T-cell (primary cell): ENCODE data around the gene DSCAM. TPM values are rescaled to one million over a fixed set of nuclear protein-coding genes. Genes with fewer than 3 reads are reported as not detected.

Source experiments
- ATAC-seq, 4 experiments: fragments of 200-7000 bp in 3 of 4; fragments of 150-1000 bp in 1 of 4; cut with Tn5 transposase; replicated peaks in 1 of 4; 1 replicate in 3 of 4; 2 replicates in 1 of 4; pipeline ENCODE4 v1.10.0; 2021; ENCODE audit warnings: moderate library complexity in 3 of 4, mild to moderate bottlenecking in 2 of 4, moderate number of reproducible peaks in 1 of 4
- CTCF ChIA-PET, 2 donors: fragments of 300-600 bp; sonication (Branson Sonifier 250); formaldehyde crosslinking; loops; one replicate each; lab custom pipeline; 2022; ENCODE audit warnings: antibody characterized with exemption in 2 of 2; lab: Charles Lee
- POLR2A ChIA-PET, 2 donors: fragments of 300-600 bp; sonication (Branson Sonifier 250); formaldehyde crosslinking; loops; one replicate each; lab custom pipeline; 2022; ENCODE audit warnings: antibody characterized with exemption in 2 of 2; lab: Charles Lee
- DNase-seq, 35 experiments: peaks; one replicate each; pipeline versions ENCODE4 v3.0.0 to v3.0.0-alpha.2; 2013 to 2023
- H3K27ac ChIP-seq: one replicate; pipeline ENCODE4 v1.5.1; 2013; ENCODE audit warnings: low read length
- H3K27me3 ChIP-seq, 2 experiments: replicated peaks in 1 of 2; 1 replicate in 1 of 2; 2 replicates in 1 of 2; pipeline versions ENCODE4 v1.6.1 to v1.7.0; 2013; ENCODE audit warnings: low read length in 1 of 2, mixed read lengths in 1 of 2; ENCODE audit not compliant: control insufficient read depth in 2 of 2, insufficient read depth in 2 of 2; ENCODE audit errors: extremely low read depth in 1 of 2
- H3K36me3 ChIP-seq, 2 donors: 1 replicate in 1 of 2; 2 replicates in 1 of 2; pipeline versions ENCODE4 v1.6.1 to v1.7.0; 2013; ENCODE audit warnings: low read length in 1 of 2; ENCODE audit not compliant: control insufficient read depth in 2 of 2, insufficient read depth in 1 of 2; ENCODE audit errors: extremely low read depth in 1 of 2
- H3K4me1 ChIP-seq, 2 experiments: 1 replicate in 1 of 2; 2 replicates in 1 of 2; pipeline versions ENCODE4 v1.6.1 to v1.7.0; 2013; ENCODE audit warnings: low read length in 2 of 2, mixed read lengths in 1 of 2; ENCODE audit not compliant: insufficient read depth in 2 of 2, control insufficient read depth in 1 of 2; ENCODE audit errors: extremely low read depth in 1 of 2
- H3K4me3 ChIP-seq, 2 donors: 1 replicate in 1 of 2; 2 replicates in 1 of 2; pipeline versions ENCODE4 v1.5.1 to v1.7.0; 2013; ENCODE audit warnings: mild to moderate bottlenecking in 2 of 2, low read length in 1 of 2, moderate library complexity in 1 of 2; ENCODE audit not compliant: control insufficient read depth in 1 of 2; ENCODE audit errors: extremely low read depth in 1 of 2
- H3K9me3 ChIP-seq: 2 replicates; pipeline ENCODE4 v1.7.0; 2013
- H3K27ac Mint-ChIP-seq, 2 donors: one replicate each; pipeline ENCODE4 v1.8.0; 2020 to 2021; ENCODE audit warnings: mild to moderate bottlenecking in 2 of 2, mixed read lengths in 2 of 2
- H3K27me3 Mint-ChIP-seq, 2 donors: one replicate each; pipeline ENCODE4 v1.8.0; 2021 to 2022; ENCODE audit warnings: mixed read lengths in 2 of 2
- H3K36me3 Mint-ChIP-seq: one replicate; pipeline ENCODE4 v1.8.0; 2021; ENCODE audit warnings: mixed read lengths
- H3K4me1 Mint-ChIP-seq, 3 donors: one replicate each; pipeline ENCODE4 v1.8.0; 2020 to 2022; ENCODE audit warnings: mixed read lengths in 3 of 3, mild to moderate bottlenecking in 1 of 3
- H3K4me3 Mint-ChIP-seq, 3 donors: one replicate each; pipeline ENCODE4 v1.8.0; 2020 to 2022; ENCODE audit warnings: mild to moderate bottlenecking in 3 of 3, mixed read lengths in 3 of 3, moderate library complexity in 3 of 3
- H3K9me3 Mint-ChIP-seq, 3 donors: one replicate each; pipeline ENCODE4 v1.8.0; 2020 to 2022; ENCODE audit warnings: mixed read lengths in 3 of 3
- WGBS: methylation state at CpG from one replicate; pipeline ENCODE4 v1.1.5; 2013; ENCODE audit warnings: missing lambda C conversion rate; ENCODE audit not compliant: insufficient coverage; 5-methylcytosine and 5-hydroxymethylcytosine counted together
- total RNA-seq, 35 experiments: library from RNA in 6 of 35; stranded (reverse) in 6 of 35; fragments of 120-200 nt in 1 of 35; gene quantifications; one replicate each; pipeline versions ENCODE4 v1.2.1 to v1.2.4 and lab custom pipeline; 2013 to 2026

DSCAM gene
- total RNA-seq, 5 donors from 2014 or later (not counting 1 experiment from before 2014, with no cell fraction given): not detected

GRCh38 chr21:40130476-40130875, 716.5 kb downstream of the DSCAM start:
- H3K4me3 Mint-ChIP-seq: no peak overlapping the region

GRCh38 chr21:40129809-40130208, 717.1 kb downstream of the DSCAM start:
- Histone ChIP-seq H3K4me1 (no peaks in the 10 kb centered on the region), H3K36me3 (no peaks in the 10 kb centered on the region), H3K27ac (no peak overlapping the region), H3K9me3 (no peaks in the 10 kb centered on the region), H3K4me3 (no peak overlapping the region), H3K27me3 (no peaks in the 10 kb centered on the region)
- ChIA-PET POLR2A (no interaction called here), CTCF (no interaction called here)
- Mint-ChIP-seq H3K27me3 (peaks cover 0 to 4% of the 10 kb centered on the region in 2 donors), H3K4me3 (no peak overlapping the region), H3K27ac (no peak overlapping the region), H3K9me3 (peaks cover 3 to 9% (median 7%) of the 10 kb centered on the region in 3 donors), H3K4me1 (no peaks in the 10 kb centered on the region), H3K36me3 (no peaks in the 10 kb centered on the region)
- ATAC-seq: no peak
- no peak for DNase-seq
- WGBS: no CpG with 5 or more reads among the region's 1 CpG

More at GRCh38 chr21:40130476-40130875, 716.5 kb downstream of the DSCAM start:
- Mint-ChIP-seq H3K4me1 (no peaks in the 10 kb centered on the region), H3K27ac (no peak overlapping the region), H3K36me3 (no peaks in the 10 kb centered on the region), H3K27me3 (peaks cover 0 to 4% of the 10 kb centered on the region in 2 donors), H3K9me3 (peaks cover 3 to 9% (median 7%) of the 10 kb centered on the region in 3 donors)
- WGBS: 94% methylated on average over 2 of the region's 3 CpGs
- no peak overlapping the region for H3K27ac ChIP-seq
- H3K27me3 ChIP-seq: no peaks in the 10 kb centered on the region
- DNase-seq (no peak), ATAC-seq (no peak)
- no peaks in the 10 kb centered on the region for H3K36me3 ChIP-seq
- ChIA-PET POLR2A (no interaction called here), CTCF (no interaction called here)
- H3K4me3 ChIP-seq: no peak overlapping the region
- no peaks in the 10 kb centered on the region for H3K9me3 ChIP-seq
- no peaks in the 10 kb centered on the region for H3K4me1 ChIP-seq

GRCh38 chr21:40128891-40129290, 718.1 kb downstream of the DSCAM start:
- ATAC-seq: no peak
- Histone ChIP-seq H3K27ac (no peak overlapping the region), H3K9me3 (no peaks in the 10 kb centered on the region), H3K4me3 (no peak overlapping the region), H3K36me3 (no peaks in the 10 kb centered on the region), H3K4me1 (no peaks in the 10 kb centered on the region), H3K27me3 (no peaks in the 10 kb centered on the region)
- Mint-ChIP-seq H3K9me3 (peaks cover 3 to 9% (median 7%) of the 10 kb centered on the region in 3 donors), H3K36me3 (no peaks in the 10 kb centered on the region), H3K4me3 (no peak overlapping the region), H3K27me3 (no peaks in the 10 kb centered on the region), H3K4me1 (no peaks in the 10 kb centered on the region), H3K27ac (no peak overlapping the region)
- POLR2A ChIA-PET: no interaction called here
- DNase-seq: no peak
- CTCF ChIA-PET: no interaction called here
- WGBS: 100% methylated on average over 2 of the region's 5 CpGs

- Mint-ChIP-seq H3K27me3 (peaks cover 0 to 5% of the 10 kb centered on the region in 2 donors), H3K4me3 (no peak overlapping the region), H3K4me1 (no peaks in the 10 kb centered on the region), H3K36me3 (no peaks in the 10 kb centered on the region), H3K27ac (no peak overlapping the region), H3K9me3 (peaks cover 3 to 8% (median 4%) of the 10 kb centered on the region in 3 donors)
- DNase-seq (no peak), ATAC-seq (no peak)
- H3K27me3 ChIP-seq: no peaks in the 10 kb centered on the region
- no peak overlapping the region for H3K4me3 ChIP-seq
- H3K9me3 ChIP-seq: no peaks in the 10 kb centered on the region
- CTCF ChIA-PET: no interaction called here
- POLR2A ChIA-PET: no interaction called here
- H3K36me3 ChIP-seq: no peaks in the 10 kb centered on the region
- H3K4me1 ChIP-seq: no peaks in the 10 kb centered on the region
- H3K27ac ChIP-seq: no peak overlapping the region
- 17% methylated on average over 1 of the region's 4 CpGs for WGBS
Observed at GRCh38 chr21:40120940-40121575, 725.9 kb downstream of the DSCAM start.

- Histone ChIP-seq H3K4me3 (no peak overlapping the region), H3K4me1 (no peaks in the 10 kb centered on the region), H3K36me3 (no peaks in the 10 kb centered on the region), H3K27ac (no peak overlapping the region), H3K9me3 (no peaks in the 10 kb centered on the region), H3K27me3 (no peaks in the 10 kb centered on the region)
- ATAC-seq (no peak), DNase-seq (no peak)
- ChIA-PET CTCF (no interaction called here), POLR2A (no interaction called here)
- H3K27ac Mint-ChIP-seq: no peak overlapping the region
- H3K36me3 Mint-ChIP-seq: no peaks in the 10 kb centered on the region
- whole genome bisulfite sequencing: 88% methylated on average over 6 of the region's 9 CpGs
- H3K9me3 Mint-ChIP-seq: peaks cover 4 to 8% (median 5%) of the 10 kb centered on the region in 3 donors
- H3K4me1 Mint-ChIP-seq: no peaks in the 10 kb centered on the region
- peaks cover 0 to 5% of the 10 kb centered on the region in 2 donors for H3K27me3 Mint-ChIP-seq
- H3K4me3 Mint-ChIP-seq: no peak overlapping the region
Observed at GRCh38 chr21:40118527-40118926, 728.4 kb downstream of the DSCAM start.

GRCh38 chr21:40117236-40117635, 729.7 kb downstream of the DSCAM start:
- Mint-ChIP-seq H3K9me3 (peaks cover 0 to 8% (median 5%) of the 10 kb centered on the region in 3 donors), H3K27me3 (no peaks in the 10 kb centered on the region), H3K4me3 (no peak overlapping the region), H3K4me1 (no peaks in the 10 kb centered on the region), H3K36me3 (no peaks in the 10 kb centered on the region), H3K27ac (no peak overlapping the region)
- Histone ChIP-seq H3K27me3 (no peaks in the 10 kb centered on the region), H3K9me3 (no peaks in the 10 kb centered on the region), H3K27ac (no peak overlapping the region), H3K36me3 (no peaks in the 10 kb centered on the region), H3K4me3 (no peak overlapping the region), H3K4me1 (no peaks in the 10 kb centered on the region)
- DNase-seq (no peak), ATAC-seq (no peak)
- WGBS: 100% methylated on average over 1 of the region's 4 CpGs
- CTCF ChIA-PET: no interaction called here
- POLR2A ChIA-PET: no interaction called here
